CD4-positive, alpha-beta T cell treated with Interleukin-2 at 100 ng/mL for 4 hours (primary cell): ENCODE measurements around the gene COL4A1.

ENCODE experiments used
- DNase-seq: peaks from one replicate; pipeline ENCODE4 v3.0.0-alpha.2; 2020; ENCODE audit warnings: low spot score

COL4A1 gene

DNA sequence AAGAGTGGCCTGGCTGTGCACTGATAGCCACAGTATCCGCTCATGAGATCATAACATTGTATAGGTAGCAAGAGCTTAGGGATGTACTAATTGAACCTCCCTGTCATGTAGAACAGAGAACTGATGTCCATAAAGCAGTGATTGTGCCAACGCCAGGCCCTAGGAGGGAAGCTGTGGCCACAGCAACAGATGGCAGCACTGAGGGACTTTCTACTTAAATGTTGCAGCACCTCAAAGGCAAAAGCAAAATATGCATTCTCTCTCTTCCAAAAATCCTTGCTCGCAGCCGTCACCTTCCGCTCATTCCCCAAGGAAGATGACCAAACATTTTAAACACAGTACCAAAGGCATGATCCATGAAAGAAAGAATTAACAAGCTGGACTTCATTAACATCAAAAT is 32.3 kb downstream of the COL4A1 start:
- DNase-seq, result no peak

DNA sequence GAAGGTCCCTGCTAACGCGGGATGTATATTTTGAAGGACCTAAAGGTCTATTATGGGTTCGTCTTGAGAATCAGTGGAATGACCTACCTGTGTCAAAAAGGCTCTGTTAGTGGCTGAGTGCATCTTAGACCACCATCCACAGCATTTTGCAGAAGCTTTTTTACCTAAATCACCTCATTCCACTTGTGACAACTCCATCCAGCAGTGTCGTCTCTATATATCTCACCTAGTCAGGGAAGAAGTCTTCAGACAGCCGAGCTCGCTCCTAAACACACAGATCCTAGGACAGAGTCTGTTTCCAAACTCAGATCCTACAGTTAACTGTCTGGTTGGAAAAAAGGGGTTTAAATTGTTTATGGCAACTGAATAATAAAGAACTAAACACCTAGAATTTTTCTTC is 33.7 kb downstream of the COL4A1 start:
- no peak for DNase-seq

DNA sequence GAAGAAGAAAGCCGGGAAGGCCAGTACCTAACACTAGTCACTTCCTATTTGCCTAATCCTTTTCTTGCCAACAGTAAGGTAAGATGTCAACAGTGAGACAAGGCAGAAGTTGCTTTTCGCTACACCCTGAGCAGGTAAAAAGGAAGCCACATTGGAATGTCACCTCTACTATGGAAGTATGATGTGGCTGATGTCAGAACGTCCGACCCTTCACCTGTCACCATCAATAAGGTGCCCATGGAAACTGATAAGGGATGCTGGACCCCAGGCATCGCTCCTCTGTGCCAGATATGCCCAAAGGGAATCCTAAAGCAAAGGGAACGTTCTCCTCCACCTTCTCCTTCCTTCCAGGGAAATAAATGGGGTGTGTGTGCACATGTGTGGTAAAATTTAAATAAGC is 34.3 kb downstream of the COL4A1 start:
- DNase-seq, result no peak

DNA sequence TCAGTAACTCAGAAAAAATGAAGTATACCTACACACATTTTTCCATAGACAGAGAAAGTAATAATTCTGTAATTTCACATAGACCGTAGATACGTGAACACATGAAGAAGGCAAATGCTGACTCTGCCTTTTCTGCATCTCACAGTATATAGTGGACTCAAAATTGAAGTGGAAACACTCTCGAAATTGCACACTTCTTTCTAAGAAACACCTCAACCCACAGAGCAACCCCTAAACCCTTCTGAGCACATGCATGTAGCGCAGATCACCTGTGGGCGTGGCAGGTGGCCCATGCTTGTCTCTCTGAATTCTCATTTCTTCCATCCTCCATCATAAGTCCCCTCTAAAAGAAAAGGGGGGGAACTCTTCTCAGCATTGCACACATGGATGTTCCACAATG is 34.7 kb downstream of the COL4A1 start:
- no peak for DNase-seq

DNA sequence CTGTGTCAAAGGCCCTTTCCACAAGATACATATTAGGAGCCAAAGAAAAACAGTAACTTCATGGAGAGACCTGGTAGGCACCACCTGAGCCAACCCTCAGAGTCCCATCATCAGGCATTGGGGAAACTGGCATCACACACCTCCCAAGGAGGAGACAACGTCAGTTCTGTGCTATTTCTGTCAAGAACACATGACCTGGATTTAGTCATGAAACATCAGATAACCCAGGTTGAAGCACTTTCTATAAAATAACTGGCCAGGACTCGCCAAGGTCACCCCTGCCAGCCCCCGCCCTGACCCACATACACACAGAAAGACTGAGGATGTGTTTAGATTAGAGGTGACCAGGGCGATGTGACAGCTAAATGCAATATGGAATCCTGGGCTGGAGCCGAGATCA is 35.6 kb downstream of the COL4A1 start:
- no peak for DNase-seq

DNA sequence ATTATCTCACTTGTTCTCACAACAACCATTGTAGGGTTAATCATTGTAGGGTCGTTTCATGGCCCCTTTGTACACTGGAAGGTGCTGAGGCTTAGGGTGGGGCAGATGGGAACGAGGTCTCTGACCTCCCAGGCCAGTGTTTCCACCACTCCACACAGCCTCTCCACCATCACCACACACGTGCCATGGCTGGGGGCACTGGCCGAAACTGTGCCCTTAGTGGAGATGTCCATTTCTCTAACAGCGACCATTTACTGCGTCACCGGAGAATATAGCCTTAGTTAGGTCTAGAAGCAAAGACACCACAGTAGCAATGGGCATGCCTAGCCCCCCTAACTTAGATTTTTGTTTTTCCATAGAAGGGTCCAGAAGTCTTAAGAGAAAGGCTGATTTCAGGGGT is 36.5 kb downstream of the COL4A1 start:
- no peak for DNase-seq

DNA sequence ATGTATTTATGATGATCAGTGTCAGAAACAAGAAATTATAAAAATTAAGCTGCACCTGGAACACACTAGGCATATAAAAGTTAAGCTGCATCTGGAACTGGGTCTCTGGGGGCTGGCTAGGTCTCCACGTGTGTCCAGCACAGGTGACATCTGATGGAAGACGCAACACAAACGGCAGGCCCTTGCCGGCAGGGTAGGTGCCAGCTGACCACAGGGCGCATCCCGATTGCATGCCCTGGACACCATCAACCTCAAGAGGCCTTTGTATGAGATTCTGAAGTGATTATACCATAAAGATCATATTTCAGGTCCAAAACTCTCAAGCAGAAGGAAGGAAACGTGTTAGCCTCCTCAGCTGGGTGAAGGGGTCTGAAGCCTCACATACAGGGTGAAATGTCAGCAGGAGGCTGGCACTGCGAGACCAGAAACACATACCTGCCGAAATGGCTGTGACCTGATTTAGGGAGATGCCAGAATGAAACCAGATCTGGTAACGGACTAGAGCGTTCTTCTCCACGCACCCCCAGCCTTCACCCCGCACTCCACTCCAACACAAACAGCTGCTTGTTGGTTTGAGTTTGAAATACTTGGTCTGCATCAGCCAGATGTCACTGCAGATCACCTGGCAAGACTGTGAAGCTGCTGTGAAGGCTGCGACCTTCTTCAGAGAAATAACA is 37.3 kb downstream of the COL4A1 start:
- no peak for DNase-seq

DNA sequence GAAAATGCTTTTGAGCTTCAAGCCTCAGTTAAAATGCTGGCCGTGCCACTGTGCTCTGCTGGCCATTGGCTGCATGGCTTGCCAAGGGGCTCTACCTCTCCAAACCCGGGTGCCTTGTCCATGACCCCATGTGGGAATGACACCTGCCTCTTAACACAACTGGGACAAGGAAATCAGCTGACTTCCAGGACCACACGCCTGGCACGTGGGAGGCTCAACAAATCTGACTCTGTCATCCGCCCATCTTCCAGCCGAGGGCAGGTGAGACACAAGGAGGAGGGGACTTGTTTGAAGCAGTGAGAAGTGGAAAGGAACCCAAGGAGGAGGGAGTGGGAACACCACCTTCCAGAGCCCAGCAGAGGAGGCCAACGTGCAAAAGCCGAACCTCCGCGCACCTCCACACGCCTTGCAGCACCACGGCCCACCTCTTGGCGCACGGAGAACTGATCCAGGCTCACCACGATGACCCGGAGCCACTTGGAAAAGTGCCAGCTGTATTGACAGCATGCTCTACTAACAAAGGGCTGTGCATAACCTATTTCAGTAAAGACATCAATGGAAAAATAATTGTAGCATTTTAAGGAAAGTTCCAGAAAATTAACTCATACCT is 38.3 kb downstream of the COL4A1 start:
- DNase-seq, result no peak

DNA sequence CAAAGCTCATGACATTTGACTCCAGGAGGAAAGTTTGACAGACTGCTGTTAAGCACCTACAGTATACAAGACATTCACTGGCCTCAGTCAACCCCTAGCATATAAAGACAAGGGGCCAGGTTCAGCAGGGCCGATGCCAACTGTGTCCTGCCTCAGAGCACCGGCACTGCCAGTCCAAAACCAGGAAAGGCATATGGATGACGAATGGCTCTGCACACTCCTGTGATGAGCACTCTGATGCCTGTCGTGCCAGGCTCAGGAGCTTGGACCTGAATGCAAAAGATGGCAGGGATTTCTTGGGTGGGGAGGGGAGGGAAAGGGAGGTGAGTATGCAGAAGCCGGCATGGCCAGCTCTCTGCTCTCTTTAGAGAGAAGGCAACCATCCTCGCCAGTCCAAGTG is 38.9 kb downstream of the COL4A1 start:
- DNase-seq, result no peak

DNA sequence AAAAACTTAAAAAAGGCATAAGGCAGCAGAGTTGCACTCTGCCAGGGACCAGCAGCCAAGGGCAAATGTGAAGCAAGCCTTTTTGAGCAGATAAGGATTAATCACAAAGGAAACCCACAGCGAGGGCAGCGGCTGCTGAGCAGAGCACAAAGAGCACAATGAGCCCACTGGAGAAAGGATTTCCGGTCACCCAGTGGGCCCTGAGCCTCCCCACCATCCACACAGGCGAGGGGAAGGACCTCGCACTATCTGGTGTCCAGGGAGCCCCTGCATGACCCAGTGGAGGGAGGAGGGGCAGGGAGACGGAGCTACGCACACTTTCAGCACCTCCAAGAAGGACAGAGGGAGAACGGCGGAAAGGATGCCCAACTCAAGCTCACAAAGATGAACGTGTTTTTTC is 40.0 kb downstream of the COL4A1 start:
- no peak for DNase-seq

DNA sequence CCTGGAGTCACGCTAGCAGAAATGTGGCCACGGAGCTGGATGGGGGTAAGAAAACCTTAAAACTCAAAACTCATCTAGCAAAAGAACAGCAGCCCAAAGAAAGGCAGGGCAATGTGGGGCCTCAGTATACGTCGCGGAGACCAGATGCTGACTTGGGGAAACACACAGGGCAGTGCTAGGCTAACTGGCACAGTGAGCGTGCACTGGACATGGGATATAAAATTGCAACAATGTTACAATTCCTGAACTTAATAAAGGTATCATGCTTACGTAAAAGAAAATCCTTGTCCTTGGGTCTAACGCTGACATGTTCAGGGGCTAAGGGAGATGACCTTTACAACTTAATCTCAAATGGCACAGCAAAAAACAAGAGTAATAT is 40.5 kb downstream of the COL4A1 start:
- no peak for DNase-seq

DNA sequence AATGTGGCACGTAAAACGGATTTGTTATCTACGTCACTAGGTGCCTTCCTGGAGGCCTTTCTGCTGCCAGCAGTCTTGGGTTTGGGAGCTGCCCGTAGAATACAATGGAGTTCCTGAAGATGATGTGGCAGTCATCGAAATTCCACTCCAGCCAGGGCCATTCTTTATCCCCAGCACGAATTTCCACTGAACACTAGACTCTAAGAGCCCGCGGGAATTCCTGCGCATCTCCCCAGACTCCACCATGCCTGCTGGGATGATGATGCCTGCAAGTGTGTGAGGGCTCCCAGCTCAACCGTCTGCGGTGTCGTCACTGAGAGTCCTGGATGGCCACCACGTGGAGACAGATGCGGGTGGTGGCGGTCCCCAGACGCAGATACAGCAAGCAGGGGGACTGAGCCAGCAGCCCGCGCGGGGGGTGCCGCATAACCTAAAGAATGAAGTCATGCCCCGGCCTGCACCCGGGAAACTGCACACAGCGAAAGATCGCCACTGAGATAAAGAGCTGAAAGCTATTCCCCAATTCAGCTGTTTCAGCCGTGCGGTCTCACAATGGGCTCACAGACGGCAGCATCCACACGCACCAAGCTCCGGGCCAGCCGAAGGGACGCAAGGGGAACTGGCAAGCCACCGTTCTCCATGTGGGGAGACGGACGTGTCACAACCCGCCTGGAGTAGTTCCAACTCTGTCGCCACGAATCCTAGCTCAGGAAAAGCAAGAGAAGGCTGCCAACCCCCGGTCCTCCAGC is 41.1 kb downstream of the COL4A1 start:
- DNase-seq, result no peak

DNA sequence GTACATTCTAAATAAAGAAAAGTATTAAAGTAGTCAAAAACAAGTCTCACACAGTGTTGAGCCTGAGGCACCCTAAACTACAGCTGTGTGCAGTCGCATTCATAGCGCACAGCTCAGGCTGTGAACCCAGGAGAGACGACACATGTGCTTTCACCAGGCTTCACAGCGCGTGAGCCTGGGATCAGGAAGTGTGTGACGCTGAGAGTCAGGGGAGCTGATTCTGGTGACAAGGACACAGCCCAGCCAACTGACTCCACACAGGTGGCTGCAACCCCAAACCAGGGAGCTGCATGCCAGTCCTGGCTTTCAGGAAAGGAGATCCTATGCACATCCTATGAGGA is 41.6 kb downstream of the COL4A1 start:
- no peak for DNase-seq

DNA sequence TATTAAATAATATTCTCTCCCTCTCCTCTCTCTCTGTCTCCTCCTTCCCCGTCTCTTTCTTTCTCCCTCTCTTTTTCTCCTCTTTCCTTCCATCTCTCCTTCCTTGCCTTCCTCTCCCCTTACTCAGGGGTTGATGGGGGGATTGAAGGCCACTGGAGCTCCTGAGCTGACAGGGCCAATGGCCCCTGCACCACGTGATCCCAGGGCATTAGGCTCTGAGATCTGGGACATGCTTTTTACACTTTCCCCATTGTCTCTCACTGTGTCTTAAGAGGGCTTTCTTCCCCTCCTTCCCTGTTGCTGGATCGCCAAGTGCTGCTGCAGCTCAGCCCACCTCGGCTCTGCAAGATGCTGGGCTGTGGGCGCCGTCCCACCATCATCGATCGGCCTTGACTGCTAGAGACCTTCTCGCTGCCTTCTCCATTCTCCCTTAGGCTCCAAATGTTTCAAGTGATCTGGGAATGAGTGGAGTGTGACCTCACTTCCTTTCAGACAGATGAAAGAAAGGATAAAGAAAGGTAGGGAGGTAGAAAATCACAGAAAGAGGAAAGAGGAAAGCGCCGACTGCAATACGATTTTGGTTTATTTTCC is 42.2 kb downstream of the COL4A1 start:
- no peak for DNase-seq

DNA sequence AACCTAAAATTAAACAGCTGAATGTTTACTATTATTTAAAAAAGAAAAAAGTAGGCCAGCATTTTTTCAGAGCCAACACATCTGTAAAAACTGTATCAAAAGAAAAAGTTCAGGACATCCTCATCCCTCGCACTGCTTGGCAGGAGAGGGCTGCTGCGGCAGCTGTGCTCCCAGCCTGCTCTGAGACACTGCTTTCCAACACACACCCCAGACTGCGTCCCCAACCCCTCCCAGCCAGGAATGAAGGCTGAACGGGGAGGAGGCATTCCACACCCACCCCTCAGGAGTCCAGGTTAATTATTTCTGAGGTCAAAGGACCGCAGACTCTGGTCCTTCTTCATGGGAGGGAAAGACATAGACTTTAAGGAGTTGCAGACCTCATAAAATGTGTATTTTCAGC is 43.1 kb downstream of the COL4A1 start:
- DNase-seq, result no peak

DNA sequence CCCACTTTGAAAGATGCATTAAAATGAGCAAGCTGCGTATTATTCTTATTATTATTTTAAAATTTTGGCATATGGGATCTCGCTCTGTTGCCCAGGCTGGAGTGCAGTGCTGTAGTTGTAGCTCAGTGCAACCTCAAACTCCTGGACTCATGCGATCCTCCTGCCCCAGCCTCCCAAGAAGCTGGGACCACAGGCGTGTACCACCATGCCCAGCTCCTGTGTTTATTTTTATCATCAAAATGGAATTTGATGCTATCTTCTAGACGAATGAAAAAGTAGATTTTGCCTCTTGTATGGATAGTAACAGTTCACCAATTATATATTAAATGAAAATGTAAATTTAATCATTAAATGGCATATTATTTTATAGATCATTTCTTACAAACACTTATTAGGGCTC is 43.6 kb downstream of the COL4A1 start:
- no peak for DNase-seq

DNA sequence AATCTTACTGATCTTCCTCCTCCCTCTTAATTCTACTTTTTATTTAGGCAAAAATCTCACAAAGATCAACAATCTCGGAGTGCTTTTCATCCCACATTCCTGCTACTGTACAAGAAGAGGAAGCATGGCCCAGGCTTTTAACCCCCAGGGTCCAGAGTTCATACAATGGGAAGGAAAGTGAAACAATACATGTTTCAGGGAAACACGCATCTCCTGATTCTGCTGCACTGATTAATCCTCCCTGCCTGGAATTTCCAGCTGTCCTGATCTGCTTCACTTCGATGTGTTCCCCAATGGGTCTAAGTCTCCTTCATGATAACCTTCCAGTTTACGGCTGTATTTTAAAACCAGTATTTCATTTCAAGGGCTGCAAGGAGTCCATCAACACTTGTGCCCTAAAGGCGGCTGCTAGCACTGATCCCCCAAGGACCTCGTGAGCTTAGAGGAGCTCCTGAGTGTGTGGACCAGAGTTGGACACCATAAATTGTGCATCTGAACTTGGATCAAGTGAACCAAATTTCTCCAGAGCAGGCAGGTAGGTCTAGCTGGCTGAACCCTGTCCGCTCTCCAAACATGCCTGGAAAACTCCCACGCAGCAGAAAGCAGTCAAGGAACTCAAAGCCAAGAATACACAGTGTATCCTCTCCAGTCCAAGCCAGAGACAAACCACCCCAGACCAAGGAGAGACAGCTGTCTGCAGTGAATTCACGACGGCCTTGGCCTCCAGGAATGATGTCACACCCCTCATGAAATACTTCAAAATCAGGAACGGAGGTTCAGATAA is 44.3 kb downstream of the COL4A1 start:
- DNase-seq, result no peak

DNA sequence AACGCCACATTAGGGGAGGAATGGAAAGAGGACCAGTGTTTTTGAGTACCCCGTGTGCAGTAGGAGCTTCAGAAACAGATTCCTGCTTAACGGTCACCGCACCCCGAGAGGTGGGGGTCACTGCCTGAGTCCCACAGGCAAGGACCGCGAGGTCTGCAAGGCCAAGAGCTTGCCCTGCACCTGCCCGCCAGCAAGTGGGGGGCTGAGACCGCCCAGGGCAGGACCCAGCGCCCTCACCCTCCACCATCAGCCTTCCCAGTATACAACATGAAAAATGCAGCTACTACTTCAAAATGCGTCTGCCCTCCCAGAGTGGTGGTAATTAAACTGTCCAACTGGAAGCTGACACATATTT is 44.9 kb downstream of the COL4A1 start:
- no peak for DNase-seq

DNA sequence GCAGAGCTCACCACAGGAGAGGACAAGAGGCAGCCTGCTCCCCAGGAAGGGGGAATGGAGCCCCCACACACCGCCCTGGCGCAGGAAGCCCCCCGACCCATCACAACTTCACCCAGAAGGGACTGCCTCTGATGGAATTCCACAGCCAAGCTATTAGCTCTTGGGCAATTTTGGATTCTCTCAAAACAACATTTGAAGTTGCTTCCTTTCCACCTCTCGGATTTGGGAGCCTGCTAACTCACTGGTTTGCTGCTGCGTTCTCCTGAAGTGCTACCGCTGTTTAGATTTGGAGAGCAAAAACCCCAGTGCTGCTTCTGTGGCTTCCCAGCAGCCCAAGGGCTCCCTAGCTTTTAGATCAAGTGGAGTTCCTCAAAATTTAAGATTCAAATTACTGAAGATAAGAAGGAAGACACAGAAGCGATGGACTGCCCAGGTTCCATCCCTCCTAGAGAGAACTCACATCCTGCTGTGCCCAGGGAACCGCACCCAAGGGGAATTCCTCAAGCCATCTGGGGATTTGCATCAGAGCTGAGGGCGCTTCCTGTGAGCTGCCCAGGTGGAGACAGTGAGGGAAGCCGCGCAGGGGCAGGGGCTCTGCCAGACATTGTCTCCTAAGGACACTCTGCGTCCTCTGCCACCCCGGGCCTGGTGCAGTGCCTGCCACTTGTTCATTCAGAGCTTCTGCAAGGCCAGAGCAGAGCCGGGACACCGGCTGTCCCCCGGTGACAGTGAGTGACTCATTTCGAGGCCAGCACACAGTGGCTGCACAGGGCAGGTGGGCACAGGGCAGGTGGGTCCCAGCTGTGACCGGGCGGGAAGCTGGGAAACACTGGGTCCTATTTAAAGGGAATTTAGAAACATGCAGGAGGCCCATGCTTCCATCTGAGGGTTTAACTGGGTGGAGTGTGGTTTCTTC is 45.5 kb downstream of the COL4A1 start:
- DNase-seq, result no peak

DNA sequence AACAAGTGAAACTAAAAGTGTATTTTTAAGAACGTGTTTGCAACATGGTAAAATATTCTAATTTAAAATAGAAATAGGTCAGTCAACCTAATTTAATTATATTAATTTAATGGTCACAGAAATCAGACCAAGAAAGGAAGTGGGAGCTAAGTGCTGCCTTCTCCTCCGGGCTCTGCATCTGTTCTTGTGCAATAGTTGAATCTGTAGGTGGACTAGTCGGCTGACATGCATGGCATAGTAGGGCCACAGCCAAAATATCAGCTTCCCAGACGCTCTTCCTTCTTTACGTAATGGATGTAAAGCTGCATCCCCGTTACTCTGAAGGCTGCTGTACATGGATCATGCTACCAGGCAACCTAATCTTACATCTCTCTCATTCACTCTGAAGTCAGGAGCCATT is 47.3 kb downstream of the COL4A1 start:
- DNase-seq, result no peak

DNA sequence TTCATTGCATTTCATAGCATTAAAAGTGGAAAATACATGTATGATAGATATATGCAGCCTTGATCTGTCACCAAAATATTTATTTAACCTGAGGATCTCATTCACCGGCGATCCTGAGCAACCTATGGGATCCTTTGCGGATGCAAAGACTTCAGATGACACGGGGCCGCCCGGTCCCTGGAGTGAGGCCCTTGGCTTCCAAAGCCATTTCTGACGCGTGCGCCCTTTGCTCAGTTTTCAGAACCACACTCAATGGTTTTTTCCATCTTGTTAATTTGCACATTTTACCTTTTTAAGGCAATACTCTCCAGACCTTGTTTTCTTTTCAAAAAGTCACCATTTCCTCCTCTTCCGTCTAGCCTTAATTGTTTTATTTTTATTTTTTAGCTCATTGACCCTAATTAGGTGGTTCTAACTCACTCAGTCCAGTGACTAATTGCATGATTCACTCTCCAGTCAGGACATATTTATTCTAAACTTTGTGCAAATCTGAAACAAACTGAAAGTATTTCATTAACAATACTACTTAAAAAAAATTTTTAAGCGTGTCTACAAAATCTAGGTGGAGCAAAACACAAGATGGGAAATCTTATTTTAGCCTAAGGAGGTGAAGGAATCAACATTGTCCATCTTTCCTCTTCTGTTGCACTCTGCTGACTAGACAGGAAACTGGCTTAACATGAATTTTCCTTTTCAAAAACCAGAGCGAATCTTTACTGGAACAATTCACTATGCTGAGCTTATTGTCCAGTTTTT is 47.9 kb downstream of the COL4A1 start:
- DNase-seq, result no peak
